ENCODE data around the gene DSC3.

The DSC3 gene

DNA sequence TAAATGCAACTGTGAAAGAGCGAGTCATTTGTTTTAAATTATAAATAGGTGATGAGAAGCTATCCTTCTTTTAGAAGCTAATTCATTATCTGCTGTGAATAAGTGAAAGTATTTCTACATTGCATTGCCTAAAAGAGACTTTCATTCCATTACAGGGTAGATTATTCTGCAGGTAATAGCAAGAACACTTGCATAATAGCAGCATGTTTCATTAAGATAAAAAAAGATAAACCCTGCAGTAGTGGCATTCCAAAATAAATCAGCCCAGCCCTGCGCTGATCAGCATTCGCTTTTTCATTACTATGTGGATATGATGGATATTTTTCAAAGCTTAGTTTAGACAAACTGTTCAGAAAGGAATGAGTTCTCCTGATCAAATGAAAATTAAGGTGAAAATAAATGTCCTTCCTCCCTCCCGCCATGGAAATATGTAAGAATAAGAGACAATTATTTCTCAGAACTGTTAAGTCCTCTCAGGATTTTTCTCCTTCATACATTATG, 72.8 kb downstream of the DSC3 start:
- DNase-seq = no peak

DNA sequence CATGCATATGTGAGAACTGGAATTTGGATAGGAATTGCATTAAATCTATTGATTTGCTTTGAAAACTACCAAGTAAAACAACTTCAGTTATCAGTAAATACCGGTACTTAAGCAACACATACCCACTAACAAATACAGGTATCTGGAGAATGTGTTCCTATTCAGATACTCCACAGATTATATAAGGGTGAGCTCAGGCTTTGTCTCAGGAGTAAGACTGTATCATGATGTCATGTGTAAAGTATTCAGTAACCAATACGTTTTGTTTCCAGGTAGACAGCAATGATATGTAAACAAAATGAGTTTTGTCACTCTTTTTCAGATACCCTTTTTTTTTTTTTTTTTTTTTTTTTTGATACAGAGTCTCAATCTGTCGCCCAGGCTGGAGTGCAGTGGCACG, 74.8 kb downstream of the DSC3 start:
- no peak for DNase-seq

DNA sequence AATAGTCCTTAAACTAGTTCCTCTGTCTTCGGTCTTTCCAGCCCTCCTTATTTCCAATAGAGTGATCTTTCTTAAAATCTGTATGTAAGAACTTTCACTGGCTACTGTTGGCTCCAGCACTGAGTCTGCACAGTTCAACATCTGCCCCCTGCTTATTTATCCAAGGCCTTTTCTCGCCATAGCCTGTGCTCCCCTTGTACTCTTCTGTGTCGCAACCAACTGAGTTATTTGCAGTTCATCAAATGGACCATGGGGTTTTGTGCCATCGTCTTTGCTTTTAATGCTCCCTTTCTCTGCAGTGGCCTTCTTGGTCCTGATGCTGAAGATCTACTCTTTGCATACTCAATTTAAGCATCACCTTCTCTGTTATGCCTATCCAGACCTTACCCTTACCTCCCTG, 77.3 kb downstream of the DSC3 start:
- no peak for DNase-seq

DNA sequence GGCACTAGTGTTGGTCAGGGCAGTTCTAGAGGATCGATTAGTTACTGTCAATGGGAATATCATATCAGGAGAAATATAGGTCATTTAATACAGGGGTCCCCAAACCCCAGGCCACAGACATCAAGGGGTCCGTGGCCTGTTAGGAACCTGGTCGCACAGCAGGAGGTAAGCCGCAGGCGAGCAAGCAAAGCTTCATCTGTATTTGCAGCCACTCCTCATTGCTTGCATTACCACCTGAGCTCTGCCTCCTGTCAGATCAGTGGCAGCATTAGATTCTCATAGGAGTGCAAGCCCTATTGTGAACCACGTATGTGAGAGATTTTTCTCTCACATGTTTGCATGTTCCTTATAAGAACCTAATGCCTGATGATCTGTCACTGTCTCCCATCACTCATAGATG, 81.9 kb downstream of the DSC3 start:
- DNase-seq = no peak

DNA sequence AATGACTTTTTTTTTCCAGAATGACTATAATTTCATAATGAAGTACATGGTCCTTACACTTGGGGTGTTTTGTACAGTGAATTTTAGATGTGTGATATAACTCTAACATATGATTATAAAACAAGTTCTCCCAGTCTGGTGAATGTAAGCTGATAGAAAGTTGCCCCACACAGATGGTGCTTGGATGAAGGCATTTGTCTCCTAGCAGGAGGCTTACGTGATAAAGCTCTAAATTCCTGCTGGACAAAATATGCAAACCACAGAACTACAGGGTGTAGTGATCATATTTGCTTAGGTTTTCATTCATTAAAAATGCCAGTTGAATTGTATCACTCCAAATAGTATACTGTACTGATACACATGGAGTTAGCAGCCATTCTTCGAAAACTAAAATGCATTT, 85.5 kb downstream of the DSC3 start:
- DNase-seq = no peak

DNA sequence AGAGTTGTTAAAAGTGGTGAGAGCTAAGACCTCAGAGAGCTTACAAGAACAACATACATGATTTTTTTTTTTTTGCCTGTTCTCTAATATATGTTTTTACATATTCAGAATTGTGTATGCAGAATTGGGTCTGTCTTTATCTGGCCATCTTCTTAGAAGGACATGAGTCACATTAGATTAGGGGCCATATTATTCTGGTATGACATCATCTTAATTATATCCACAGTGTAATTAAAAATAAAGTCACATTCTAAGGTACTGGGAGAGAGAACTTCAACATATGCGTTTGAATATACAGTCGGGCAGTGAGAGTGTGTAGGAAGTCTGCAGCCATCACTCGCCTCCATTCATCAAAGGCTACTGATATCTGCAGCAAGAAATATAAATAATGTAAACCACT, 88.3 kb downstream of the DSC3 start:
- no peak for DNase-seq

DNA sequence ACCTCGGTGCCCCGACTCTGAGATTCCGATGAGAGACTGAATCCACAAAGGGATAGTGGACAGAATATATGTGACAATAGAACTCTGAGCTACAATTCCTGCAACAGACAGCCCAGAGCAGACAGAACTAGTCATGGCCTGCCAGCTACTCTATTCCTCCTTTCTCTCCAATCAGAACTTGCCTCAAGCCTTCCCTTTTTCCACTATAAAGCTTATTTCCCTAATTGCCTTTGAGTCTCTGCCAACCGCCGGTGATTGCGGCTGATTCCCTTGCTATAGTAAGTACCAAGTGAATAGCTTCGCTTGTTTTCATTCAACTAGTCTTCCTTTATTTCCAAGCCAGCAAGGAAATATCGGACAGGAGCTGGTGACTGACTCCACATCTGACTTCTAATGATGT, 96.8 kb downstream of the DSC3 start:
- DNase-seq = no peak

DNA sequence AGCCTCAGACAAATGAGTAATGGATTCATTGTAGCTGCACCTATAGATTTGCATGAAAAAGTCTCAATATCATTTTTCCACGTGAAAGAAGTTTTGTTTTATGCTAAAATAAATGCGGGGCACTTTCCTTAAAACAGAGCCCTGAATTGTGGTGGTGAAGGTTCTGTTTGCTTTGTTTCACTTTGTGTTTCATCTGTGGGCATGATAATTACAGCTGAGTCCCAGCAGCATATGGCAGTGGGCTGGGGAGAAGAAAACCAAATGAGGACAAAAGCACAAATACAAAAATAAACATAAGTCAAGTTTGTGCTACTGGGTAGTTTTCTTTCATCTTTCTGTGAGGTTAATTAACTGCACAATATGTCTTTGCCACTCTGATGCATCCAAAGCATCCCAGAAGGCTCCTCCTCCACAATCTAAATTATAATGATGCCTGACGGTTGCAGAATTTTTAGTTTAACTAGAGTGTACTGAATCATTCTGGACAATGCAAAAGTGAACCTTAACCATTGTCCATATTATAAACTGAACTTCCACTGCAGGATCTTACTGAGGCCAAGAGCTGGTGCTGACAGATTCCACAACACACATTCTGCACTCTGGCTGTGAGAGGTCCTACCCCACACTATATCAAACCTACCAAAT, 97.6 kb downstream of the DSC3 start:
- DNase-seq = no peak

DNA sequence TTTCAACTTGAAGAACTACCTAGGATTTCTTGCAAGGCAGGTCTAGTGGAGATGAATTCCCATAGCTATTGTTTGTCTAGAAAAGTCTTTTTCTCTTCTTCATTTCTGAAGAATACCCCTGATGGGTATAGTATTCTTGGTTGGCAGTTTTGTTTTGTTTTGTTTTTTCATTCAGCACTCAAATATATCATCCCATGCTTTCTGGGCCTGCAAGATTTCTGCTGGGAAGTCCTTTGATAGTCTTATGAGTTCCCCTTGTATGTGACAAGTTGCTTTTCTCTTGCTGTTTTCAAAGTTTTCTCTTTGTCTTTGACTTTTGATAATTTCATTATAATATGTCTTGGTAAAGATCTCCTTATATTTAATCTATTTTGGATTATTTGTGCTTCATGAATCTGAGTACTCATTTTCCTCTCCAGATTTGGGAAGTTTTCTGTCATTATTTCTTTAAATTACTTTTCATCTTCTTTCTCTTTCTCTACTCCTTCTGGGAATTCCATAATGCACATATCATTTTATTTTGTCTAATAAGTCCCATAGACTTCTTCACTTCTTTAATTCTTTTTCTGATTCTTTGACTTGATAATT, 101.5 kb downstream of the DSC3 start:
- DNase-seq = no peak
